NB4 (cell line): Measurements from ENCODE around the gene DNAJB13.

ENCODE experiments used
- POLR2A ChIP-seq: IDR thresholded peaks from 2 replicates; pipeline ENCODE4 v1.6.1; 2011; ENCODE audit warnings: mild to moderate bottlenecking; ENCODE audit not compliant: insufficient read length; ENCODE audit errors: extremely low read depth
- TF ChIP-seq, protein P1 (sequence below): IDR thresholded peaks from 2 replicates; pipeline ENCODE4 v1.6.1; 2011; ENCODE audit warnings: low read depth, low read length
- TF ChIP-seq, protein P2 (sequence below): IDR thresholded peaks from one replicate; pipeline ENCODE4 v1.5.1; 2012; ENCODE audit warnings: low read depth, low read length

GRCh38 chr11:73969991-73970800 lies 19.4 kb downstream of the DNAJB13 start:
- TF ChIP-seq, protein P1, sequence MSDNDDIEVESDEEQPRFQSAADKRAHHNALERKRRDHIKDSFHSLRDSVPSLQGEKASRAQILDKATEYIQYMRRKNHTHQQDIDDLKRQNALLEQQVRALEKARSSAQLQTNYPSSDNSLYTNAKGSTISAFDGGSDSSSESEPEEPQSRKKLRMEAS, result no peak
- TF ChIP-seq, protein P2, sequence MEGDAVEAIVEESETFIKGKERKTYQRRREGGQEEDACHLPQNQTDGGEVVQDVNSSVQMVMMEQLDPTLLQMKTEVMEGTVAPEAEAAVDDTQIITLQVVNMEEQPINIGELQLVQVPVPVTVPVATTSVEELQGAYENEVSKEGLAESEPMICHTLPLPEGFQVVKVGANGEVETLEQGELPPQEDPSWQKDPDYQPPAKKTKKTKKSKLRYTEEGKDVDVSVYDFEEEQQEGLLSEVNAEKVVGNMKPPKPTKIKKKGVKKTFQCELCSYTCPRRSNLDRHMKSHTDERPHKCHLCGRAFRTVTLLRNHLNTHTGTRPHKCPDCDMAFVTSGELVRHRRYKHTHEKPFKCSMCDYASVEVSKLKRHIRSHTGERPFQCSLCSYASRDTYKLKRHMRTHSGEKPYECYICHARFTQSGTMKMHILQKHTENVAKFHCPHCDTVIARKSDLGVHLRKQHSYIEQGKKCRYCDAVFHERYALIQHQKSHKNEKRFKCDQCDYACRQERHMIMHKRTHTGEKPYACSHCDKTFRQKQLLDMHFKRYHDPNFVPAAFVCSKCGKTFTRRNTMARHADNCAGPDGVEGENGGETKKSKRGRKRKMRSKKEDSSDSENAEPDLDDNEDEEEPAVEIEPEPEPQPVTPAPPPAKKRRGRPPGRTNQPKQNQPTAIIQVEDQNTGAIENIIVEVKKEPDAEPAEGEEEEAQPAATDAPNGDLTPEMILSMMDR, result no peak
- no peak for TF ChIP-seq POLR2A
